Neural cell (in vitro differentiated cells): ENCODE data around the gene CCDC77. TPM values are rescaled to one million over a fixed set of nuclear protein-coding genes. Genes with fewer than 3 reads are reported as not detected.

Experiments used
- H2AFZ ChIP-seq: fragments of 200-600, 300-800 bp; sonication (generic), shearing (Covaris generic); 2 replicates; pipeline ENCODE4 v1.6.0; 2014; ENCODE audit warnings: low read depth, mild to moderate bottlenecking, antibody characterized with exemption, low read length, moderate library complexity
- H3F3A ChIP-seq: fragments of 200-600 bp; shearing (Covaris generic); 2 replicates; pipeline ENCODE4 v1.6.1; 2016; ENCODE audit warnings: mild to moderate bottlenecking, moderate library complexity, mixed read lengths, antibody characterized with exemption, low read length; ENCODE audit not compliant: insufficient read depth, poor library complexity, severe bottlenecking
- H3K27ac ChIP-seq: fragments of 200-600, 300-800 bp; sonication (generic), shearing (Covaris generic); 2 replicates; pipeline ENCODE4 v1.5.1; 2014; ENCODE audit warnings: mild to moderate bottlenecking, low read length, moderate library complexity
- H3K27me3 ChIP-seq: fragments of 300-800, 200-600 bp; sonication (generic), shearing (Covaris generic); 2 replicates; pipeline ENCODE4 v1.6.0; 2014; ENCODE audit warnings: mild to moderate bottlenecking, low read depth, low read length, moderate library complexity; ENCODE audit not compliant: insufficient read depth
- H3K36me3 ChIP-seq: fragments of 300-800, 200-600 bp; sonication (generic), shearing (Covaris generic); 2 replicates; pipeline ENCODE4 v1.5.1; 2014; ENCODE audit warnings: mild to moderate bottlenecking, antibody characterized with exemption, low read length, moderate library complexity; ENCODE audit not compliant: insufficient read depth
- H3K4me2 ChIP-seq: fragments of 300-800, 200-600 bp; sonication (generic), shearing (Covaris generic); 2 replicates; pipeline ENCODE4 v1.6.0; 2014; ENCODE audit warnings: mild to moderate bottlenecking, low read length
- H3K4me3 ChIP-seq: fragments of 300-800, 200-600 bp; sonication (generic), shearing (Covaris generic); 2 replicates; pipeline ENCODE4 v1.5.1; 2014; ENCODE audit warnings: mild to moderate bottlenecking, low read length, moderate library complexity
- H3K79me2 ChIP-seq: fragments of 200-600 bp; shearing (Covaris generic); replicated peaks from 2 replicates; pipeline ENCODE4 v1.6.0; 2014; ENCODE audit warnings: mild to moderate bottlenecking, low read length, moderate library complexity; ENCODE audit not compliant: insufficient read depth
- H3K9ac ChIP-seq: fragments of 300-800, 200-600 bp; sonication (generic), shearing (Covaris generic); 2 replicates; pipeline ENCODE4 v1.6.1; 2016; ENCODE audit warnings: mild to moderate bottlenecking, low read length, mixed read lengths
- H3K9me2 ChIP-seq: fragments of 200-600 bp; shearing (Covaris generic); 2 replicates; pipeline ENCODE4 v1.6.1; 2016; ENCODE audit warnings: mild to moderate bottlenecking, low read length, mixed read lengths; ENCODE audit not compliant: insufficient read depth
- H3K9me3 ChIP-seq: fragments of 200-600, 300-800 bp; sonication (generic), shearing (Covaris generic); 2 replicates; pipeline ENCODE4 v1.6.1; 2016; ENCODE audit warnings: mild to moderate bottlenecking, mixed run types, low read length, moderate library complexity, mixed read lengths
- H4K20me1 ChIP-seq: fragments of 200-600 bp; shearing (Covaris generic); 2 replicates; pipeline ENCODE4 v1.6.1; 2016; ENCODE audit warnings: mild to moderate bottlenecking, mixed run types; ENCODE audit not compliant: insufficient read depth
- EP300 ChIP-seq: fragments of 450-650 bp; conservative IDR thresholded peaks from 2 replicates; pipeline ENCODE4 v1.6.1; 2014; ENCODE audit warnings: antibody characterized with exemption, mild to moderate bottlenecking, moderate library complexity; ENCODE audit not compliant: poor library complexity, severe bottlenecking
- EZH2 ChIP-seq: fragments of 200-600, 300-800 bp; shearing (Covaris generic), sonication (generic); IDR thresholded peaks from 2 replicates; pipeline ENCODE4 v1.6.1; 2014; ENCODE audit warnings: antibody characterized with exemption, low read length, borderline replicate concordance, mild to moderate bottlenecking; ENCODE audit not compliant: insufficient read depth, poor library complexity, severe bottlenecking
- MXI1 ChIP-seq: fragments of 450-650 bp; conservative IDR thresholded peaks from 2 replicates; pipeline ENCODE4 v1.6.1; 2014; ENCODE audit warnings: antibody characterized with exemption, mild to moderate bottlenecking; ENCODE audit not compliant: poor library complexity, severe bottlenecking
- POLR2AphosphoS5 ChIP-seq: IDR thresholded peaks from 2 replicates; pipeline ENCODE4 v1.6.1; 2012
- RAD21 ChIP-seq: fragments of 450-650 bp; conservative IDR thresholded peaks from 2 replicates; pipeline ENCODE4 v1.6.1; 2014; ENCODE audit warnings: antibody characterized with exemption, mild to moderate bottlenecking, moderate library complexity
- SMC3 ChIP-seq: fragments of 450-650 bp; conservative IDR thresholded peaks from 2 replicates; pipeline ENCODE4 v1.6.1; 2014; ENCODE audit warnings: antibody characterized with exemption, mild to moderate bottlenecking, moderate library complexity; ENCODE audit not compliant: poor library complexity
- TAF1 ChIP-seq: IDR thresholded peaks from 2 replicates; pipeline ENCODE4 v1.6.1; 2012; ENCODE audit warnings: low read depth
- polyA plus RNA-seq: library from polyadenylated mRNA; depleted of rRNA; stranded (reverse); fragments of >200 nt; gene quantifications from 2 replicates; pipeline ENCODE4 v1.2.3, GENCODE V29; 2014
- TF ChIP-seq, protein P1 (sequence below): IDR thresholded peaks from 2 replicates; pipeline ENCODE4 v1.6.1; 2012; ENCODE audit warnings: borderline replicate concordance
- TF ChIP-seq, protein P2 (sequence below): fragments of 450-650 bp; IDR thresholded peaks from 2 replicates; pipeline ENCODE4 v1.5.1; 2014; ENCODE audit warnings: antibody characterized with exemption, mild to moderate bottlenecking, moderate library complexity; ENCODE audit not compliant: poor library complexity, severe bottlenecking

CCDC77 gene
- polyA plus RNA-seq, 1 donor from 2014 or later = 42.9 TPM

GRCh38 chr12:359091-359490 is 42.4 kb upstream of the CCDC77 start:
- Histone ChIP-seq H3K79me2 (peaks cover 12% of the 10 kb centered on the region), H3F3A (no peaks in the 10 kb centered on the region), H3K36me3 (peaks cover 40% of the 10 kb centered on the region), H3K27me3 (no peaks in the 10 kb centered on the region), H3K4me3 (no peak overlapping the region), H4K20me1 (no peaks in the 10 kb centered on the region), H3K4me2 (no peak overlapping the region), H3K9me2 (no peaks in the 10 kb centered on the region), H2AFZ (no peak overlapping the region), H3K27ac (no peak overlapping the region), H3K9me3 (no peaks in the 10 kb centered on the region), H3K9ac (no peak overlapping the region)
- no peak for TF ChIP-seq POLR2AphosphoS5
- TF ChIP-seq TAF1 = no peak
- no peak for TF ChIP-seq EP300
- TF ChIP-seq, protein P1, sequence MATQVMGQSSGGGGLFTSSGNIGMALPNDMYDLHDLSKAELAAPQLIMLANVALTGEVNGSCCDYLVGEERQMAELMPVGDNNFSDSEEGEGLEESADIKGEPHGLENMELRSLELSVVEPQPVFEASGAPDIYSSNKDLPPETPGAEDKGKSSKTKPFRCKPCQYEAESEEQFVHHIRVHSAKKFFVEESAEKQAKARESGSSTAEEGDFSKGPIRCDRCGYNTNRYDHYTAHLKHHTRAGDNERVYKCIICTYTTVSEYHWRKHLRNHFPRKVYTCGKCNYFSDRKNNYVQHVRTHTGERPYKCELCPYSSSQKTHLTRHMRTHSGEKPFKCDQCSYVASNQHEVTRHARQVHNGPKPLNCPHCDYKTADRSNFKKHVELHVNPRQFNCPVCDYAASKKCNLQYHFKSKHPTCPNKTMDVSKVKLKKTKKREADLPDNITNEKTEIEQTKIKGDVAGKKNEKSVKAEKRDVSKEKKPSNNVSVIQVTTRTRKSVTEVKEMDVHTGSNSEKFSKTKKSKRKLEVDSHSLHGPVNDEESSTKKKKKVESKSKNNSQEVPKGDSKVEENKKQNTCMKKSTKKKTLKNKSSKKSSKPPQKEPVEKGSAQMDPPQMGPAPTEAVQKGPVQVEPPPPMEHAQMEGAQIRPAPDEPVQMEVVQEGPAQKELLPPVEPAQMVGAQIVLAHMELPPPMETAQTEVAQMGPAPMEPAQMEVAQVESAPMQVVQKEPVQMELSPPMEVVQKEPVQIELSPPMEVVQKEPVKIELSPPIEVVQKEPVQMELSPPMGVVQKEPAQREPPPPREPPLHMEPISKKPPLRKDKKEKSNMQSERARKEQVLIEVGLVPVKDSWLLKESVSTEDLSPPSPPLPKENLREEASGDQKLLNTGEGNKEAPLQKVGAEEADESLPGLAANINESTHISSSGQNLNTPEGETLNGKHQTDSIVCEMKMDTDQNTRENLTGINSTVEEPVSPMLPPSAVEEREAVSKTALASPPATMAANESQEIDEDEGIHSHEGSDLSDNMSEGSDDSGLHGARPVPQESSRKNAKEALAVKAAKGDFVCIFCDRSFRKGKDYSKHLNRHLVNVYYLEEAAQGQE = no peak
- TF ChIP-seq MXI1 = no peak
- TF ChIP-seq SMC3 = no peak
- TF ChIP-seq EZH2 = no peak
- TF ChIP-seq, protein P2, sequence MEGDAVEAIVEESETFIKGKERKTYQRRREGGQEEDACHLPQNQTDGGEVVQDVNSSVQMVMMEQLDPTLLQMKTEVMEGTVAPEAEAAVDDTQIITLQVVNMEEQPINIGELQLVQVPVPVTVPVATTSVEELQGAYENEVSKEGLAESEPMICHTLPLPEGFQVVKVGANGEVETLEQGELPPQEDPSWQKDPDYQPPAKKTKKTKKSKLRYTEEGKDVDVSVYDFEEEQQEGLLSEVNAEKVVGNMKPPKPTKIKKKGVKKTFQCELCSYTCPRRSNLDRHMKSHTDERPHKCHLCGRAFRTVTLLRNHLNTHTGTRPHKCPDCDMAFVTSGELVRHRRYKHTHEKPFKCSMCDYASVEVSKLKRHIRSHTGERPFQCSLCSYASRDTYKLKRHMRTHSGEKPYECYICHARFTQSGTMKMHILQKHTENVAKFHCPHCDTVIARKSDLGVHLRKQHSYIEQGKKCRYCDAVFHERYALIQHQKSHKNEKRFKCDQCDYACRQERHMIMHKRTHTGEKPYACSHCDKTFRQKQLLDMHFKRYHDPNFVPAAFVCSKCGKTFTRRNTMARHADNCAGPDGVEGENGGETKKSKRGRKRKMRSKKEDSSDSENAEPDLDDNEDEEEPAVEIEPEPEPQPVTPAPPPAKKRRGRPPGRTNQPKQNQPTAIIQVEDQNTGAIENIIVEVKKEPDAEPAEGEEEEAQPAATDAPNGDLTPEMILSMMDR = no peak
- TF ChIP-seq RAD21 = no peak

- no peaks in the 10 kb centered on the region for H3K27me3 ChIP-seq
- H3F3A ChIP-seq = no peaks in the 10 kb centered on the region
- peaks cover 30% of the 10 kb centered on the region for H3K36me3 ChIP-seq
- H2AFZ ChIP-seq = no peak overlapping the region
- H3K9me2 ChIP-seq = no peaks in the 10 kb centered on the region
- no peak overlapping the region for H3K4me3 ChIP-seq
- no peak overlapping the region for H3K9ac ChIP-seq
- H3K9me3 ChIP-seq = peaks cover 7% of the 10 kb centered on the region
- TF ChIP-seq MXI1 = no peak
- TF ChIP-seq RAD21 = no peak
- TF ChIP-seq EZH2 = no peak
- TF ChIP-seq EP300 = no peak
- TF ChIP-seq POLR2AphosphoS5 = no peak
- no peak overlapping the region for H3K4me2 ChIP-seq
- H4K20me1 ChIP-seq = no peaks in the 10 kb centered on the region
- H3K27ac ChIP-seq = no peak overlapping the region
- H3K79me2 ChIP-seq = peaks cover 9% of the 10 kb centered on the region
Measured at GRCh38 chr12:366820-367219, 34.6 kb upstream of the CCDC77 start.

DNA sequence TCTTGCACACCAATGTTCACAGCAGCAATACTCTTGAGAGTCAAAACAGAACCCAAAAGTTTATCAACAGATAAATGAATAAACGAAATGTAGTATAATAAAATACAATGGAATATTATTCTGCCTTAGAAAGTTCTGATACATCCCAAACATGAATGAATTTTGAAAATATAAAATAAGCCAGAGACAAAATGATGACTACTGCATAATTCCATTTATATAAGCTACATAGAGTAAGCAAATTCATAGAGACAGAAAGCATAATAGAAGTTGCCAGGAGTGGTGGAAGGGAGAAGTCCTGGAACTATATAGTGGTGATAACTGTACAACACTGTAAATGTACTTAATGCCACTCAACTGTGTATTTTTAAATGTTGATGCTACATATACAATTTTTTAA is 33.5 kb upstream of the CCDC77 start:
- Histone ChIP-seq H3K79me2 (peaks cover 2% of the 10 kb centered on the region), H3K36me3 (peaks cover 19% of the 10 kb centered on the region)

More for the DNA sequence above, 33.5 kb upstream of the CCDC77 start:
- no peaks in the 10 kb centered on the region for H4K20me1 ChIP-seq
- H3K27me3 ChIP-seq = no peaks in the 10 kb centered on the region
- TF ChIP-seq EZH2 = no peak
- TF ChIP-seq, protein P1 = no peak
- TF ChIP-seq, protein P2 = no peak
- no peak for TF ChIP-seq MXI1
- TF ChIP-seq EP300 = no peak
- TF ChIP-seq SMC3 = no peak
- TF ChIP-seq POLR2AphosphoS5 = no peak
- TF ChIP-seq RAD21 = no peak
- no peak for TF ChIP-seq TAF1
- H3K9me3 ChIP-seq = peaks cover 7% of the 10 kb centered on the region
- no peak overlapping the region for H3K27ac ChIP-seq
- H3K9ac ChIP-seq = no peak overlapping the region
- H2AFZ ChIP-seq = no peak overlapping the region
- H3K4me3 ChIP-seq = no peak overlapping the region
- no peaks in the 10 kb centered on the region for H3F3A ChIP-seq
- H3K9me2 ChIP-seq = no peaks in the 10 kb centered on the region
- no peak overlapping the region for H3K4me2 ChIP-seq
